ENCODE data around the gene ZNF646. TPM values are rescaled to one million over a fixed set of nuclear protein-coding genes. Genes with fewer than 3 reads are reported as not detected.

ZNF646 gene
- total RNA-seq, 1 donor from 2014 or later: 10.6 TPM

GRCh38 chr16:31132303-31132979 is 58.2 kb downstream of the ZNF646 start:
- Histone ChIP-seq H3K4me1 (peaks cover 45% of the 10 kb centered on the region), H3K4me3 (no peak overlapping the region), H3K9me3 (no peaks in the 10 kb centered on the region), H3K36me3 (peaks cover 0 to 31% of the 10 kb centered on the region in 2 donors), H3K27ac (peak overlapping the region; percentile 72), H3K27me3 (no peaks in the 10 kb centered on the region)
- DNase-seq (ENCODE audit: extremely low spot score in 2 of 2): no peak
- intact Hi-C loops (cut with DNase I): no loop called here
- TF ChIP-seq, protein P1, sequence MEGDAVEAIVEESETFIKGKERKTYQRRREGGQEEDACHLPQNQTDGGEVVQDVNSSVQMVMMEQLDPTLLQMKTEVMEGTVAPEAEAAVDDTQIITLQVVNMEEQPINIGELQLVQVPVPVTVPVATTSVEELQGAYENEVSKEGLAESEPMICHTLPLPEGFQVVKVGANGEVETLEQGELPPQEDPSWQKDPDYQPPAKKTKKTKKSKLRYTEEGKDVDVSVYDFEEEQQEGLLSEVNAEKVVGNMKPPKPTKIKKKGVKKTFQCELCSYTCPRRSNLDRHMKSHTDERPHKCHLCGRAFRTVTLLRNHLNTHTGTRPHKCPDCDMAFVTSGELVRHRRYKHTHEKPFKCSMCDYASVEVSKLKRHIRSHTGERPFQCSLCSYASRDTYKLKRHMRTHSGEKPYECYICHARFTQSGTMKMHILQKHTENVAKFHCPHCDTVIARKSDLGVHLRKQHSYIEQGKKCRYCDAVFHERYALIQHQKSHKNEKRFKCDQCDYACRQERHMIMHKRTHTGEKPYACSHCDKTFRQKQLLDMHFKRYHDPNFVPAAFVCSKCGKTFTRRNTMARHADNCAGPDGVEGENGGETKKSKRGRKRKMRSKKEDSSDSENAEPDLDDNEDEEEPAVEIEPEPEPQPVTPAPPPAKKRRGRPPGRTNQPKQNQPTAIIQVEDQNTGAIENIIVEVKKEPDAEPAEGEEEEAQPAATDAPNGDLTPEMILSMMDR (IDR thresholded peaks at IDR 0.05): no peak
- TF ChIP-seq POLR2A (IDR thresholded peaks at IDR 0.05): no peak
- peak in 1 of 2 donors; percentile 17 for TF ChIP-seq POLR2AphosphoS5 (IDR thresholded peaks at IDR 0.05; ENCODE audit: insufficient read depth in 1 of 2, low read depth in 1 of 2)

GRCh38 chr16:31133046-31133501 is 58.9 kb downstream of the ZNF646 start:
- TF ChIP-seq POLR2AphosphoS5 (IDR thresholded peaks at IDR 0.05; ENCODE audit: insufficient read depth in 1 of 2, low read depth in 1 of 2) (no peak), POLR2A (IDR thresholded peaks at IDR 0.05) (no peak)
- TF ChIP-seq, protein P1 (IDR thresholded peaks at IDR 0.05): no peak
- Histone ChIP-seq H3K4me3 (peak overlapping the region in 1 of 2 donors; percentile 48), H3K4me1 (peaks cover 40% of the 10 kb centered on the region), H3K27me3 (no peaks in the 10 kb centered on the region), H3K36me3 (peaks cover 0 to 27% of the 10 kb centered on the region in 2 donors), H3K27ac (no peak overlapping the region), H3K9me3 (no peaks in the 10 kb centered on the region)
- no peak for DNase-seq (ENCODE audit: extremely low spot score in 2 of 2)
- intact Hi-C loops (cut with DNase I): no loop called here

Other genes with a start within 250 kb of the ZNF646 start
- 38.1 TPM for gene BCL7C, start 180.3 kb upstream of the ZNF646 start, total RNA-seq
- 3.2 TPM for gene CTF1, start 177.8 kb upstream of the ZNF646 start, total RNA-seq
- 21.4 TPM for gene FBXL19, start 150.8 kb upstream of the ZNF646 start, total RNA-seq
- 27.0 TPM for gene ORAI3, start 125.4 kb upstream of the ZNF646 start, total RNA-seq
- 10.6 TPM for gene SETD1A, start 116.7 kb upstream of the ZNF646 start, total RNA-seq
- gene HSD3B7, start 89.2 kb upstream of the ZNF646 start, total RNA-seq: 14.5 TPM
- gene STX1B, start 63.8 kb upstream of the ZNF646 start, total RNA-seq: 4.7 TPM
- gene STX4, start 40.9 kb upstream of the ZNF646 start, total RNA-seq: 42.5 TPM
- gene ZNF668, start 182 bp upstream of the ZNF646 start, total RNA-seq: 5.4 TPM
- gene PRSS53, start 14.5 kb downstream of the ZNF646 start, total RNA-seq: 2.0 TPM
- 123 TPM for gene VKORC1, start 20.4 kb downstream of the ZNF646 start, total RNA-seq
- gene BCKDK, start 34.0 kb downstream of the ZNF646 start, total RNA-seq: 48.9 TPM
- gene KAT8, start 43.2 kb downstream of the ZNF646 start, total RNA-seq: 76.6 TPM
- 26.0 TPM for gene PRSS8, start 61.3 kb downstream of the ZNF646 start, total RNA-seq
- gene PRSS36, start 75.6 kb downstream of the ZNF646 start, total RNA-seq: 1.2 TPM
- 74.2 TPM for gene FUS, start 105.7 kb downstream of the ZNF646 start, total RNA-seq
- 85.0 TPM for gene PYCARD, start 128.3 kb downstream of the ZNF646 start, total RNA-seq
- gene TRIM72, start 139.7 kb downstream of the ZNF646 start, total RNA-seq: not detected
- gene PYDC1, start 142.7 kb downstream of the ZNF646 start, total RNA-seq: not detected
- gene ITGAM, start 185.6 kb downstream of the ZNF646 start, total RNA-seq: 14.0 TPM

Measured in vagina (tissue), 2 donors.